ENCODE measurements around the gene SH2D1B. TPM values are rescaled to one million over a fixed set of nuclear protein-coding genes. Genes with fewer than 3 reads are reported as not detected.

SH2D1B gene
- total RNA-seq, 3 donors from 2014 or later (not counting 1 experiment from before 2014, with no cell fraction given) = 133 to 250 (median 143) TPM

GRCh38 chr1:162388615-162389014 is 23.3 kb downstream of the SH2D1B start:
- Mint-ChIP-seq H3K9me3 (no peaks in the 10 kb centered on the region), H3K36me3 (peaks cover 8% of the 10 kb centered on the region), H3K27me3 (ENCODE audit: low read depth in 2 of 2) (no peaks in the 10 kb centered on the region), H3K27ac (peak overlapping the region; percentile 83 to 89), H3K4me1 (peaks cover 55 to 56% of the 10 kb centered on the region in 2 donors), H3K4me3 (peak overlapping the region; percentile 78)
- H3K27me3 ChIP-seq (ENCODE audit: control insufficient read depth, insufficient read depth, low read length) = no peaks in the 10 kb centered on the region
- TF ChIP-seq CTCF (IDR thresholded peaks at IDR 0.05) = no peak
- DNase-seq (no peak), ATAC-seq (peak in 1 of 3 donors; percentile 33)
- no peak overlapping the region for H3K4me3 ChIP-seq (ENCODE audit: low read length)
- peaks cover 25% of the 10 kb centered on the region for H3K4me1 ChIP-seq (ENCODE audit: control insufficient read depth, insufficient read depth, low read length)
- peaks cover 3% of the 10 kb centered on the region for H3K36me3 ChIP-seq (ENCODE audit: control insufficient read depth, insufficient read depth, low read length)
- 94% methylated on average over 5 of the region's 5 CpGs for WGBS (ENCODE audit: insufficient coverage)
- intact Hi-C loops (cut with micrococcal nuclease) = loop anchor here (10.0 kb wide), 1 partner anchor 46 kb away; no protein-coding TSS in a partner anchor
- no peak overlapping the region for H3K27ac ChIP-seq (ENCODE audit: low read length)
- H3K9me3 ChIP-seq (ENCODE audit: control insufficient read depth, insufficient read depth, low read length) = no peaks in the 10 kb centered on the region

GRCh38 chr1:162388083-162388594 is 23.8 kb downstream of the SH2D1B start:
- ATAC-seq (no peak), DNase-seq (no peak)
- 81% methylated on average over 7 of the region's 8 CpGs for WGBS (ENCODE audit: insufficient coverage)
- TF ChIP-seq CTCF (IDR thresholded peaks at IDR 0.05) = no peak
- Mint-ChIP-seq H3K4me3 (no peak overlapping the region), H3K36me3 (peaks cover 4% of the 10 kb centered on the region), H3K27me3 (ENCODE audit: low read depth in 2 of 2) (no peaks in the 10 kb centered on the region), H3K27ac (peak overlapping the region; percentile 83 to 89), H3K4me1 (peaks cover 51 to 56% of the 10 kb centered on the region in 2 donors), H3K9me3 (no peaks in the 10 kb centered on the region)
- peaks cover 25% of the 10 kb centered on the region for H3K4me1 ChIP-seq (ENCODE audit: control insufficient read depth, insufficient read depth, low read length)
- no peak overlapping the region for H3K4me3 ChIP-seq (ENCODE audit: low read length)
- intact Hi-C loops (cut with micrococcal nuclease) = loop anchor here (10.0 kb wide), 1 partner anchor 47 kb away; no protein-coding TSS in a partner anchor
- peaks cover 3% of the 10 kb centered on the region for H3K36me3 ChIP-seq (ENCODE audit: control insufficient read depth, insufficient read depth, low read length)
- no peak overlapping the region for H3K27ac ChIP-seq (ENCODE audit: low read length)
- H3K9me3 ChIP-seq (ENCODE audit: control insufficient read depth, insufficient read depth, low read length) = no peaks in the 10 kb centered on the region
- no peaks in the 10 kb centered on the region for H3K27me3 ChIP-seq (ENCODE audit: control insufficient read depth, insufficient read depth, low read length)

- intact Hi-C loops (cut with micrococcal nuclease) = loop anchor here (10.0 kb wide), 1 partner anchor 47 kb away; no protein-coding TSS in a partner anchor
- H3K36me3 ChIP-seq (ENCODE audit: control insufficient read depth, insufficient read depth, low read length) = no peaks in the 10 kb centered on the region
- H3K4me3 ChIP-seq (ENCODE audit: low read length) = no peak overlapping the region
- WGBS (ENCODE audit: insufficient coverage) = 89% methylated on average over 20 of the region's 20 CpGs
- no peaks in the 10 kb centered on the region for H3K27me3 ChIP-seq (ENCODE audit: control insufficient read depth, insufficient read depth, low read length)
- peaks cover 48 to 56% of the 10 kb centered on the region in 2 donors for H3K4me1 Mint-ChIP-seq
- H3K9me3 ChIP-seq (ENCODE audit: control insufficient read depth, insufficient read depth, low read length) = no peaks in the 10 kb centered on the region
- no peak overlapping the region for H3K4me3 Mint-ChIP-seq
- H3K27ac ChIP-seq (ENCODE audit: low read length) = no peak overlapping the region
- no peaks in the 10 kb centered on the region for H3K9me3 Mint-ChIP-seq
- no peak overlapping the region for H3K27ac Mint-ChIP-seq
- no peak for ATAC-seq
- no peaks in the 10 kb centered on the region for H3K27me3 Mint-ChIP-seq (ENCODE audit: low read depth in 2 of 2)
- H3K4me1 ChIP-seq (ENCODE audit: control insufficient read depth, insufficient read depth, low read length) = peaks cover 25% of the 10 kb centered on the region
- TF ChIP-seq CTCF (IDR thresholded peaks at IDR 0.05) = no peak
- DNase-seq = no peak
- no peaks in the 10 kb centered on the region for H3K36me3 Mint-ChIP-seq
Measured at GRCh38 chr1:162387226-162388082, 24.5 kb downstream of the SH2D1B start.
